ENCODE data around the gene HK1.

Gene HK1

DNA sequence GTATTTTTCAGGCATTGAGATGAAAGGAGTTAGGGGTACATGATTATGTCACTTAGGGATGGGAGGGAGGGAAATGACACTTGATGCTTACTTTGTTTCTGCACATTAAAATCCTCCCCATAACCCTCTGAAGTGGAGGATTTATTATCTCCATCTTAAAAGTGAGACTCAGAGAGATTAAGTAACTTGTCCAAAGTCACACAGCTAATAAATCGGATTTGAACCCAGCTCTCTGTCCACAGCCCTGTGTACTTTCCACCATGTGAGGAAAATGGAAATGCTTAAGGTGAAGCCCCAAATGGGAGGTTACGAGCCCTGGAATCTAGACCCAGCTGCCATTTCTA is 58.6 kb downstream of the HK1 start:
- peaks cover 3% of the 10 kb centered on the region for H3K36me3 ChIP-seq (ENCODE audit: control insufficient read depth, insufficient read depth, low read length)
- TF ChIP-seq CTCF (IDR thresholded peaks at IDR 0.05; ENCODE audit: insufficient read depth, low read length, poor library complexity, severe bottlenecking): no peak
- no peak for DNase-seq (ENCODE audit: extremely low read depth, insufficient read length)
- H3K27me3 ChIP-seq (replicated peaks; ENCODE audit: control insufficient read depth, insufficient read depth, low read length): no peaks in the 10 kb centered on the region
- no peak overlapping the region for H3K4me3 ChIP-seq (replicated peaks; ENCODE audit: low read depth, low read length)

GRCh38 chr10:69337296-69338132 is 59.2 kb downstream of the HK1 start:
- H3K36me3 ChIP-seq (ENCODE audit: control insufficient read depth, insufficient read depth, low read length): peaks cover 3% of the 10 kb centered on the region
- no peak overlapping the region for H3K4me3 ChIP-seq (replicated peaks; ENCODE audit: low read depth, low read length)
- no peaks in the 10 kb centered on the region for H3K27me3 ChIP-seq (replicated peaks; ENCODE audit: control insufficient read depth, insufficient read depth, low read length)
- no peak for TF ChIP-seq CTCF (IDR thresholded peaks at IDR 0.05; ENCODE audit: insufficient read depth, low read length, poor library complexity, severe bottlenecking)
- no peak for DNase-seq (ENCODE audit: extremely low read depth, insufficient read length)

DNA sequence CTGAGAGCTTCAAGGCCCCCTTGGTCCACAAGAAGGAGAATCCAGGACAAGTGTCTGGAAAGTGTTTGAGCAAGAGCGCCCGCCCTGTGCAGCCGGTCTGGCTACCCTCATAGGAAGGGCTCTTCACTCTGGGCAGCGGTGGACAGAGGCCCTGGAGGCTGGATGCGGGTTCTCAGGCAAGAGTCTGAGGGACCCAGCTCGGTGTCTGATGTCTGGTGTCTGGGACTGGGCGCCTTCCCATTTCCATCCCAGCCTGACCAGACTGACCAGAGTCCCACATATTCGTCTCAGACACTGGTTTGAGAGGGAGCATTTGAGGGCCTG is 59.8 kb downstream of the HK1 start:
- peaks cover 2% of the 10 kb centered on the region for H3K36me3 ChIP-seq (ENCODE audit: control insufficient read depth, insufficient read depth, low read length)

GRCh38 chr10:69338547-69339450 is 60.5 kb downstream of the HK1 start:
- no peak for DNase-seq (ENCODE audit: extremely low read depth, insufficient read length)
- no peak for TF ChIP-seq CTCF (IDR thresholded peaks at IDR 0.05; ENCODE audit: insufficient read depth, low read length, poor library complexity, severe bottlenecking)
- H3K27me3 ChIP-seq (replicated peaks; ENCODE audit: control insufficient read depth, insufficient read depth, low read length): no peaks in the 10 kb centered on the region
- no peak overlapping the region for H3K4me3 ChIP-seq (replicated peaks; ENCODE audit: low read depth, low read length)
- H3K36me3 ChIP-seq (ENCODE audit: control insufficient read depth, insufficient read depth, low read length): peaks cover 2% of the 10 kb centered on the region

More for the DNA sequence above, 59.8 kb downstream of the HK1 start:
- Histone ChIP-seq H3K4me3 (replicated peaks; ENCODE audit: low read depth, low read length) (no peak overlapping the region), H3K27me3 (replicated peaks; ENCODE audit: control insufficient read depth, insufficient read depth, low read length) (no peaks in the 10 kb centered on the region)
- TF ChIP-seq CTCF (IDR thresholded peaks at IDR 0.05; ENCODE audit: insufficient read depth, low read length, poor library complexity, severe bottlenecking): no peak
- DNase-seq (ENCODE audit: extremely low read depth, insufficient read length): no peak

DNA sequence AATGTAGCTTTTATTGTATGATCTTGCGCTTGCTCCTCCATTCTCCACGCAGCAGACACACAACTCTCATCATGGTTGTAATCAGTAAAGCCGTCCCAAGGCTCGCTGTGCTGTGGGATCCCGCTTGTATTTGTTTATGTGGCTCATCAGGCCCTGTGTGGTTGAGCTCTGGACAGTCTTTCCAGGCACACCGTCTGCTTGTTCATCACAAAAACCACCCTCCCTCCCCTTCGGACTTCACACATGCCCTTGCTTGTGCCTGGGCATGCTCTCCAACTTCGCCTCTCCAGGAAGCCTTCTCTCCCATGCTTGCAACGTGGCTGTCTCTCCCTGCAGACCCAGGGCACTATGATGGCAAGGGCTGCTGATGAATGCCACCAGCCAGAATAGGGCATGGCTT is 62.4 kb downstream of the HK1 start:
- Histone ChIP-seq H3K4me3 (replicated peaks; ENCODE audit: low read depth, low read length) (no peak overlapping the region), H3K27me3 (replicated peaks; ENCODE audit: control insufficient read depth, insufficient read depth, low read length) (no peaks in the 10 kb centered on the region), H3K36me3 (ENCODE audit: control insufficient read depth, insufficient read depth, low read length) (peaks cover 5% of the 10 kb centered on the region)
- TF ChIP-seq CTCF (IDR thresholded peaks at IDR 0.05; ENCODE audit: insufficient read depth, low read length, poor library complexity, severe bottlenecking): no peak
- no peak for DNase-seq (ENCODE audit: extremely low read depth, insufficient read length)

Measured in GM06990 (cell line).